ENCODE data around the gene SMIM11.

DNA sequence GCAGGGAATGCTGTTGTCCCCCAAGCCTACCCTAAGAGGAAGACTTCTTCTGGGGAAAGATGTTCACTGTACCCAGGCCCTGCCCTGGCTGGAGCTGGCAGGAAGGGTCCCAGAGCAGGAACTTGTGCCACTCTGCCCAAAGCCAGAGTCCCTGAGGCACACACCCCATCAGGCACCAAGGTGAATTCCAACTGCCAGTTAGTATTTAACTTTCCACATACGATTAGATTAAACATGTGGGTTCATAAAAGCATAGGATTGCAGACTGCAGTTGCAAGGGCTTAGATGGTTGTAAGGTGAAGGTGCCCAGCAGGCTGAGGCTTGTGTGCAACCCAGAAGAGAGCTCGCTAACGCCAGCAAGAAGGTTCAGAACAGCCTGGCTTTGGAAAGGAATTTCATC, 11.6 kb upstream of the SMIM11 start, which contains the start of gene KCNE2:
- TF ChIP-seq, protein P1, sequence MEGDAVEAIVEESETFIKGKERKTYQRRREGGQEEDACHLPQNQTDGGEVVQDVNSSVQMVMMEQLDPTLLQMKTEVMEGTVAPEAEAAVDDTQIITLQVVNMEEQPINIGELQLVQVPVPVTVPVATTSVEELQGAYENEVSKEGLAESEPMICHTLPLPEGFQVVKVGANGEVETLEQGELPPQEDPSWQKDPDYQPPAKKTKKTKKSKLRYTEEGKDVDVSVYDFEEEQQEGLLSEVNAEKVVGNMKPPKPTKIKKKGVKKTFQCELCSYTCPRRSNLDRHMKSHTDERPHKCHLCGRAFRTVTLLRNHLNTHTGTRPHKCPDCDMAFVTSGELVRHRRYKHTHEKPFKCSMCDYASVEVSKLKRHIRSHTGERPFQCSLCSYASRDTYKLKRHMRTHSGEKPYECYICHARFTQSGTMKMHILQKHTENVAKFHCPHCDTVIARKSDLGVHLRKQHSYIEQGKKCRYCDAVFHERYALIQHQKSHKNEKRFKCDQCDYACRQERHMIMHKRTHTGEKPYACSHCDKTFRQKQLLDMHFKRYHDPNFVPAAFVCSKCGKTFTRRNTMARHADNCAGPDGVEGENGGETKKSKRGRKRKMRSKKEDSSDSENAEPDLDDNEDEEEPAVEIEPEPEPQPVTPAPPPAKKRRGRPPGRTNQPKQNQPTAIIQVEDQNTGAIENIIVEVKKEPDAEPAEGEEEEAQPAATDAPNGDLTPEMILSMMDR (IDR thresholded peaks at IDR 0.05) = no peak
- no peak for TF ChIP-seq POLR2A (IDR thresholded peaks at IDR 0.05)
- no peak for TF ChIP-seq POLR2AphosphoS5 (IDR thresholded peaks at IDR 0.05)

All from gastroesophageal sphincter (tissue), 3 donors.